Measurements from ENCODE around the gene CTDSPL.
A peak's percentile ranks its signal among the peaks of the same experiment; 100 is the strongest.

Gene CTDSPL

DNA sequence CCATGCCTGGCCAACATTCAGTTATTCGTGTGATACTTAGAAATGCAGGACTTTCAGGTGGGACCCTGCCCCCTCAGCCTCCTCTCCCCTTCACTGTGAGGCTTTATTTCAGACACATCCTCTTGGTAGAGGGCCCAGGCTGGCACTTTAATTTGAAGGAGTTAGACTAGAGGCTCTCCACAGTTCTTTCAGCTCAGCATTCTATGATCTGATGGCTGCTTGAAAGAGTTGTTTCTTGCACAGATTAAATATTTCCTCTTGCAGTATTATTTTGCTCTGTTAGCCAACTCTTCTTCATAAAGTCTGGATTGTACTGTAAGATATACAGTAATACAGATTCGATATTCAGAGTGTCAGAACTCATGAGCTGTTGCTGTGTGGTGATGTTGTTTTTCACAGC, 35.1 kb downstream of the CTDSPL start:
- DNase-seq, result no peak

DNA sequence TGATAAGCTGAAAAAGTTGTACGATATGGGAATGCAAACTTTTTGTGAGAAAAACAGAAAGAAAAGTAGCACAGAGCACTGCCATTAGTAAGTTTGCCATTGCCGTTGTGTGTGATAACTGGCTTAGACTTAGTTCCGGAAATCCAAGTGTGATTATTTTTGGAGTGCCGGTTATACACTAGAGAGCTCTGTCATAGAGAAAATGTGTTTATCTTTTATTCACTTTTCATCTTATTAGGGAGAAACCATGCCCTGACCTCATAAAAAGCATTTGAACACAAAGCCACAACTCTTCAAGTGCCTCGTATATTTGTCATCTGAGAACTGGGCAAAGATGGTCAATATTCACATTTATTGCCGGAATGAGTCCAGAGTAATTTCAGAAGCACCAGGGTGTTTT, 36.1 kb downstream of the CTDSPL start:
- no peak for DNase-seq

DNA sequence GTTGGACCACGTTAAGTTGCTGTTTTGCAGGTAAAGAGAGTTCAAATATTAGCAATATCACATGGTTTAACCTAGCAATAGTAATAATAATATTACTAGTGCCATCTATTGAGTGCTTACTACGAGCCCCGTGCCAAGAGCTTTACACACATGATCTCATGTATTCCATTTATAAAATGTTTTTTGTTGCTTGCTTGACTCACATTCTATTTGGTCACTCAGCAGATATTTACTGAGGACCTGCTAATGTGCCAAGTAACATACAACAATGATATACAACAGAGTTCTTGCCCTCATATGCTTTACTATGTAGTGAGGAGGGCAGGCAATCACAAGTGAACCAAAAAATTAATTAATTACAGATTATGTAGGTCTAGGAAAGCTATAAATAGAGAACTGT, 36.7 kb downstream of the CTDSPL start:
- no peak for DNase-seq

DNA sequence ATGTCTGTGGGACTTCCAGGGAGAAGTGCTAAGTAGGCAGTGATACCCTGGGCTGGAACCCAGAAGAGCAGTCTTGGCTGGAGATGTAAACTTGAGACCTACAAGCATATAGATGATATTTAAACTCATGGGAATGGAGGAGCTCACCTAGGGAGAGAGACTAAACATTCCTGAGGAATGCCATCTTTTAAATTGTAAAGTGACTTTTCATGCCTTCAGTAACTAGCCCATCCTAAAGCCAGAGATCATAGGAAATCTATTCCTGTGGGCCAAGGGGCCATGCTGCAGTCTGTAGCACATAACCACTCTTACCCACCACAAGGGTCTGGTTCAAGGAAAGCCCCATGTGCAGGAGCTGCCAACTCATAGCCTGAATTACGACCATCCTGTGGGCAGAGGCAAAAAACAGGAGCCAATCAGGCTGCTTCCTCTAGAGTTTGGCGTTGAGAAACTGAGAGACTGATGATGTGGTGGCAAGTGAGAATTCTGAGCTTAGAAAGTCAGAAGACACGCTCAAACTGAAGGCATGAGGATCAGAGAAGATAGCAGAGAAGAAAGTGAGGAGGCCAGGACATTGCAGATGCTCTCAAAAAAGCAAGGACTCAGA, 37.5 kb downstream of the CTDSPL start:
- no peak for DNase-seq

DNA sequence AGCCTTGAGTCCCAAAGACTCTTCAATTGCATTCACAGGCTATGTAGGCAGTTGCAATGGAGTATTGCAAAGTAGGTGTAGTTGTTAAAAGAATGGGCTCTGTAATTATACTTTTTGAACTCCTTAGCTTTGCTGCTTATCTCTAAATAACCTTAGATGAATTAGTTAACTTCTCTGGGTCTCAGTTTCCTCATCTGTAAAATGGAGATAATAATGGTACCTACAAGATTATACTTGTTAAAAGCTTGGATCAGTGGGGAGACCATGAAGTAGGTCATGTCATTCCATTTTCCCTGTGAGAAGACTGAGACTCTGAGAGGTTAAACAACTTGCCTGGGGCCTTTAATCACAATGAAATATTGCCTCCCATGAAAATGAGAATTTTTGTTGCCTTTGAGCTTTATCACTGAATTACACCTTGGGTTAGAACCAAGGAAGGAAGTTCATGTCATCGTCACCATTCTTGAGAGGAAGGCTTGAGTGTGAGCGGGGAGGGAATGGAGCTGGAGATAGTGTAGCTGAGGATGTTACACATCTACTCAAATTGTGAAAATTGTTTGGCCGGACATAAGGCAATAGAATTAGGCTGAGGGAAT, 38.1 kb downstream of the CTDSPL start:
- DNase-seq, result no peak

DNA sequence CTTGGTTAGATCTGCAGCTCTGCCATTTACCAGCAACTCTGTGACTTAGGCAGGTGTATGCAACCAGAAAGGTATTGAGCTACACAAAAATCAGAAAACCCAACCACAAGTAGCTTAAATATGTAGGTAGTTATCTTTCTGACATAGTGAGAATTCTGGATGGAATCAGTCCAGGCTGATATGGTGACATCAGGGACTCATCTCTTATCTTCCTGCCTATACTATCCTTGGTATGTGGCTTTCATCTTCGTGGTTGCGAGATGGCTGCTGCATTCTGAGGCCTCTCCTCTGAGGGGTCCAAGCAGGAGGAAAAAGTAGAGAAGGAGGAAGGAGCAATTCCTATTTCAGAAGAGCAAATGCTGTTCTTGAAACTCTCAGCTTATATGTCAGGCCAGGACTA, 40.0 kb downstream of the CTDSPL start:
- no peak for DNase-seq

DNA sequence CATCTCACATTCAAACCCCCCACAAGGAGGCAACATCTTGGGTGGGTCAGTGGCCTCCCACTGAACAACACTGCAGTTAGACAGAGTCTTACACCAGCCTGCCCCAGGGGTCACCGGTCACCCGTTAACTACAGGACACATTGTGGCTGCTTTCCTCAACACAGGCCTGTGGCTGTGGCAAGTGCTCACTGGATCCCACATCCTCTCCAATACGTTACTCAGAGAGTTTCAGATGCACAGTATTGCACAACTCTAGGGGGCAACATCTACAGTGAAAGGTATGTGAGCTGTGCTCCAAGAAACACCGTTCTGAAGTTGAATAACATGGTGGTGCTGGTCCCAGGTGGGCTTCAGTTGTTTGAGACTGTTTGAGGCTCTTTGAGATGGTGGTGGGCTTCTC, 41.0 kb downstream of the CTDSPL start:
- no peak for DNase-seq

DNA sequence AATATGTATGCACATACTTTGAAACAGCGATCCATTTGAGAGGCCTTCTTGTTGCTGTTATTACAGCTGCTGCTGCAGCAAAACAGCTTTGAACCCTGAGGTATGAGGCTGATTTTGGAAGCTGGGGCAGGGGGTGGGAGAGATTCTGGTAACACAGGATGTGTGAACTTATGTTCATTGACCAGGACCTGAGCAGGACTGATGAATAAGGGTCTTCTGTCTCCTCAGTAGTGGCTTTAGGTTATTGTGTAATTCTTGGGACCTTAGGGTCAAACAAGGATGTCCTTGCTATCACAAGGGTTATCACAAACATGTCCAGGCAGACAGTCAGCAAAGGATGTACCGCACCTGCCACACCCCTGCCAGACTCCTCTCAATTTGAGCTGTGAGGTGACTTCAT, 41.6 kb downstream of the CTDSPL start:
- no peak for DNase-seq

DNA sequence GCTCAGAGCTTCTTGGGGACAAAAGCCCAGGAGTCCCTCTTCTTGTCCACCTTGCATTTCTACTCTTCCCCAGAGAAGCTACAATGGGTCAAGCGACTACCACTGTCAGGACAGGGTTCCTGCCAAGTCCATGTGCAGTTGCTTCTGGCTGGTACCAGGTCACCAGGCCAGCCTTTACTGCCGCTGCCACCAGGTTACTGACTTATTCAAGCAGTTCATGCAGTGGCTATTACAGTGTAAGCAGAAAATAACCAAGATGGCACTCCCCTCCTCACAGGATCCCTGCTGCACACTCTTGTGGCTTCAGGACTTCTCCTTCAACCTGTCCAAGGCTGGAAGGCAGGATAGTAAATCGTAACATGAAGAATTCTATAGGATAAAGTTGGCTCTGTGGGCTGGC, 42.1 kb downstream of the CTDSPL start:
- DNase-seq, result no peak

DNA sequence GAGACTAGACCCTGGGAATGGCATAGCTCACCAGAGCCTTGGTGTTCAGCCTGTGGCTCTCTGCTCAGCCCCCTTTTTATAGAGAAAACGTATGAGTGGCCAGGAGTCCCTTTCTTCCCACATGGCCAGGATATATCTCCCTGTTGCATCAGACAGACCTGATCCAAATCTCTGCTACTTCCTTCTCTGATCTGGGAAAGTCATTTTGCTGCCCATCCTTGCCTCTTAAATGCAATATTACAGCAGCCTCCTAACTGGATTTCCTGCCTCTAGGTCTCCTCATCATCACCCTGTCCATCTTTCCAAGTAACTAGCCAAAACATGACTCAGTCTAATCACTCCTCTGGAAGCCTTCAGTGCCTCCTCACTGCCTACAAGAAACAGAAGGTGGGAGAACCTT, 42.9 kb downstream of the CTDSPL start:
- DNase-seq, result no peak

DNA sequence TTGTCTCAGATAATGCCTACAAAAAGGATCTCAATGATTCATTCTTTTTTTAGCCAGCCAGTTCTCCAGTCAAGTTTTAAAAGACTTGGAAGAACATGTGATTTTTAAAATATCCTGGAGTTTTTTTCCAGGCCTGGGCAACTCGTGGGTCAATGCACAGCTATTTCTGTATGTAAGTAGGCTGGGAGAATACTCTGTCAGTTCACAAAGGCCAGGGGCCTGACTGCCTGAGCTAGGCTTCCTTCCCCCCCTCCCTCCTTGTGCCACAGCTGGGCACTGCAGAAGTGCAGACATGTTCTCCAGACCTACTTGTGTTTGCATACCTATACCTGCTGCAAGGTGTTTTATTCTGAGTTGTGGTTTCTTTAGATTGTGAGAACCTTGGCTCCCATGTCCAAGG, 43.7 kb downstream of the CTDSPL start:
- DNase-seq, result no peak

DNA sequence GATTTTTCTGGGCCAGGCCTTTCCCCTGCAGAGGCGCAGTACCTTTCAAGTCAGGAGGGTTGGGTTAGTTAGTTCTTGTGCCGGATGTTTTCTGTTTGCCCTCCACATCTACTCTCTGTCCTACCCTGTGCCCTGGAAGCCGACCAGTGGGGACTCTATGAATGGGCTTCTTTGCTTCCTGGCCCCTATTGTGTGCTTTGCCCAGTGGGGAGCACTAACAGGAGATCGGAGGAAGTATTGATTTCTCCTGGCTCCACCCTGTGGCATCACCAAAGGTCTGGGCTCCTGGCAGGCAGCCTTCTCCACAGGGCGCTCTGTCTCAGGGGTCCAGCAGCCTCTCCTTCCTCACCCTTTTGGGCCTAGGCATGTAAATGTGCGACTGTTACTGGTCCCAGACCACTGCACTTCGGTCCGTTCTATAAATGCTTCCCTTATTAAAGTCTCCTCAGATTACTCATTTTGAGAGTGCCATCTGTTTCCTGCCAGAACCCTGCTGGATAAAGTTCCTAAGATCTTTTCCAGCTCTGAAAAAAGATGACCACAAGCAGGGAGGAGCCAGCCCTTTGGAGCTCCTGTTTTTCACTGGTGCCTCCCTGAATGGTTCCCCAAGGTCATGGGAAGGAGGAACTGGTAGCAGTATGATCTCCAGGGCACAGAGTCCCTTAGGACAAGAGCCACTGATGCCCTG, 44.5 kb downstream of the CTDSPL start:
- DNase-seq, result no peak

DNA sequence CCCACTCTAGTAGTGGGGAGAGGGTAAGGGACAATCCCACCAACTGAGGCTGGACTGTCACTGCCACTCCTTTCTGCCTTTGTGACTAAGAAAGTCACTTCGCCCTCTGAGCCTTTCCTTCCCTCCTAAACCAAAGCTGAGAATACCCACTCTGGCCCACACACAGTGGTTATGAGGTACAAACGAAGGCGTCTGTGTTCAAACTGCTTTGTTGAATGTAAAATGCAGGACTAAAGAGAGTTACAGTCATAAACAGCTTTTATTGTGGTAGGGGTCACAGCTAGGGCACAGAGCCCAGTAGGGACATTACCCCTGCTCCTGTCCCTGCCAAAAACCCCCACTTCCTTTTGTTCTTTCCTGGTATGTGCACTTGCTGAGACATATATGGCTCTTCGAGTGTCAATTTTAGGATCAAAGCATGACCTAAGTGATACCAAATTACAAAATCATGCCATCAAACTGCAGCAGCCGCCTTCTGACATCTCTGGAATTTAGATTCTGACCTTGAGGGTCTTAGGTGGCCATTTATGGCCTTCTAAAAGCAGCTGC, 45.1 kb downstream of the CTDSPL start:
- no peak for DNase-seq

DNA sequence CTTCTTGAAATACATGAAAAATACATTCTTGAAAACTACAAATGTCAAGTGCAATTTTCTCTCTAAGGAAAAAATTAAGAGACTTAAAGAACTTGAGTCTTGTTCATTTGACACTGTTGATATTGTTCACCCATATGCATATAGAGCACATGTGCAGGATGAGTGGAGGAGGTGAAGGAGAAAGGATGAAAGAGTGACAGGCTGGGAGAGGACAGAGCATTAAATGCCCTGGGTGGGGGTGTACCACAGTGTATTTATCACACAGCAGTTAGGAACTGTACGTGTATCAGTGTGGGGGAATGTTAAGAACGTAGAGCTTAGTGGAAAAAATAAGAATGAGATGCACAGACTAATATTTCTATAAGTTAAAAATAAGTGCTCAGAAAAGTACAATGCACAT, 45.7 kb downstream of the CTDSPL start:
- no peak for DNase-seq

DNA sequence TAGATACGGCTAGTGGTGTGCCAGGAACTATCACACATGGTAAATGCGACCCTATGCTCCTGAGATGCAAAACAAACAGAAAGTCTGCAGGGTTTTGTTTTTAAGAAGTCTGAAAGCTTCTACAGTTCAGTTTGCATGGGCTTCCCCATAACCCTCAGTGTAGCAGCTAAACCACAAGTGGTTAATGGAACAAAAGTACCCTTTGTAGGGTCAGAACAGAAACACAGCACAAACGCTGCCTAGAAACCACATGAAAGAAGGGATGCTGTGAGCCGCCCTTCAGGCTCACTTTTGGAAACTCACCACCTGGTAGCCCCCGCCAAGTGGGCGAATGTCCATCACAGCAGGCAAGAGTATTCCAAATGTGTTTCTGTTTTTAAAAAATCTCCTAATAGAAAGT, 46.2 kb downstream of the CTDSPL start:
- peak; percentile 89 for DNase-seq

DNA sequence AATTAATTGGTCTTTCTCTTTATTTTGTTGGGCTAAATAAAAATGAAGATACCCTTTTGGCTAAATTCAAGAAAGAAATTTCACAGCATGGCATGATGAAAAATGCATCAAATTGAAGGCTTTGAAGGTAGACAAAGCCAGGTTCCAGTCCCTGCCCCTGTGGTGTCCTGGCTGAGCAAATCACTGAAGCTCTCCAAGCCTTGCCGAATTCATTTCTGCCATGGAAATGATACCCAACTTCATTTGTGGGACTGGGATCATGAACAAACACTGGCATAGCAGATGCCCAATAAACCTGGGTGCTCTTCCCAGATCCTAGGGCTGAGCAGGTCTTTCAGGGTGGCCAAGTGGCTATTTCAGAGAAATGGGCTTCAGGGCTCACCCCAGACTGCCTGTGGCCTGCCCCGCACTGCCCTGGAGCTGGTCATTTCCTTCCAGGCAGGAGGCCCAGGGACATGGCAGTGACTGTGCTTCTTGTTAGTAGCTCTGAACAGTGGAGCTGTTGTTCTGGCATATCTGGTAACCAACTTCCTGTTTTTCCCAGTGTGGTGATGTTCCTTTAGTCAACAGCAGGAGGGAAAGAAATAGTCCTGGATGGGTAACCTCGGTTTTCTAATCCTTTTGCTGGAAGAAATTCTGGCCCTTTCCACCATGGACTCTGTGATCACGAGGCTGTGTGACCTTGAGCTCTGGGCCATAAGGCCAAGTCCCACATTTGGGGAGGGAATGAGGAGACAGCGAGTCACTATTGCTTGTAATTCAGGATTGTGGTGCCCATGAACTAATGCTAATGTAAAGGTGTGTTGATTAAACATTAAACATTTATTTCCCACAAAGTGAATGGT, 47.6 kb downstream of the CTDSPL start:
- DNase-seq, result peak; percentile 89

DNA sequence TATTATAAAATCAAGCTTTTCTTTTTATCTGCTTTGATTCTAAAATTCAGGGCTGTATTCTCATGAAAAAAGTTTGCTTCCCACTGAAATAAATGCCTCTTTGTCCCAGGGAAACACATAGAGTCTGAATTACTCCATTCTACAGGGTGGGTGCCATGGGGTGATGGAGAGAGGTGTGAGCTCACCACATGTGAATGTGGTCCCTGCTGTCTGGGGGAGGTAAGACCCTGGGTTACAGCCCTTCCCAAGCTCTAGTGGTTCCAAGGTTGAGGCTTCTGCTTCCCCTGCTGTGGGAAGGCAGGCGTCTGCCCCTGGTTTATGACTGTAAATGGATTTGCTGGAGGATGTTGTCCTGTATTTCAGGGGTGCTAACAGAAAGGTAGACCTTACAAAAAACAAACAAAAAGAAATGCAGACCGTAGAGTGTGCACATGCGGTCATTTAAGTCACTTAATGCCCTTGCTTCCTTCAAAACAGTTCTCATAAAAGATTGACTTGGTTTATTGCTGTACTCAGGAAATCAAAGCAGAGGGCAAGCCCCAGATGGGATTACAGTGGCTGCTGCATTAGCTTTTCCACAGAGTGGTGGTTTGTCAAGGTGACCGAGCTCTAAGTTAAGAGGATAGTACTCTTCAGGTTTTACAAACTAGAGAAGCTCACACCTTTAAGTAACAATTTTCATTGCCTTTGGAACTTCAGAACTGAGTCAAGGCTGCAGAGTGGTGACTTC, 49.2 kb downstream of the CTDSPL start:
- peak; percentile 90 for DNase-seq

DNA sequence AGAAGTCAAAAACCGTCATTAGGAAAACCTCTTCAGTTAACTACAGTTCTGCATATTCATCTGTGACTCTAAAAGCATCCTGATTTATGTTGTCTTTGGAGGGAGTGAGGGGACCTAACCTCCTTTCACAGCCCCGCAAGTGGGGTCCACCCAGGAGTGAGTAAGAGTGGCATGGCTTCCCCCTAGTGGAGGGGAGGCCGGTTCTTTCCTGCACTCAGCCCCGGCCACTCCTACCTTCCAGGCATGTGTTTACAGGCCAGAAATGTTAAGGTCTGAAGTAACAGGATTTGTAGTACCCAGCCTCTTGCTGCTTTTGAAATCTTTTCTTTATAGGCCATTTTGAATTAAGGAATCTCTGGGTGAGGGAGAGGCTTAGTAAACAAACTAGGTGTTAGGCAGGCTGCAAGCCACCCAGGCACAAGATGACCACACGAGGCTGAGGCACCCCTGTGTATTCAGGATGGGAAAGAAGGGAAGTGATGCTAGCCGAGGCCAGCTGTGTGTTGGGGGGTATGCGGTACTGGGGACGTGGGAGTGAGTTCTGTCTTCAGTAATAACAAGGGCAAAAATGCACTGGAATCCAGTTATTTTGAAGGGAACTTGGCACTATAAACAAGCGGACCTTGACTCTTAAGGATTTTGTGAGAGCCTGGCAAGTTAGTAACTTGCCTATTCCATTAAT, 50.5 kb downstream of the CTDSPL start:
- DNase-seq, result no peak

DNA sequence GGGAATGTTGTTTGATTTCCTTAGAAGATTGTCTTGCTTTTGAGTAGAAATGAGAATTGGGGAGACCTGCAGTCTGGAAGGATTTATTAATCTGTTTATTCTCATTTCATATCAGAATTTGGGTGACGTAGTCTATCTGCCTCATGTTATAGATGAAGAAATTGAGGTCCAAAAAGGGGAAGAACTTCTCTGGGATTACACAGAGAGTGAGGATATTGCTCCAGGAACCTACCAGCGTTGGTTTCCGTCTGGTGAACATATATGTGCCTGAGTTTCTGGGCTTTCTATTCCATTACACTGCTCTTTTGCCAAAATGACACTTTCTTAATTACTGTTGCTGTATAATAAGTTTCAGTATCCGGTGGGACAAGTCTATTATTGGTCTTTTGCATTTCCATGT, 51.8 kb downstream of the CTDSPL start:
- DNase-seq, result no peak

DNA sequence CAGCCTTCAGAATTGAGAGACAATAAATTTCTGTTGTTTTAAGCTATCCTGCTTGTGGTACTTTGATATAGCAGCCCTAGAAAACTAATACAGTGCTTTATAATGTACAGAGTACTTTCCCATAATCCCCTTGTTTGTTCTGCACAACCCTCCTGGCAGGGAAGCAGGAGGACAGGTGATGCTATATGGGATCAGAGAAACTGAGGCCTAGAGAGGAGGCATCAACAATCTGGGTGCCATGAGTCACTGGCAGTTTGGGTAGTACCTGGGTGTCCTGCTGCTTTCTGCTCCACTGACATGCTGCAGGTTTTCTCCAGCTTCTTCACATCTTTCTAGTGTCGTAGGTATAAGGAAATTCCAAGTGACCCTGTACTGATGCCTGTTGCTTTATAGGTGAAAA, 55.0 kb downstream of the CTDSPL start:
- DNase-seq, result no peak

DNA sequence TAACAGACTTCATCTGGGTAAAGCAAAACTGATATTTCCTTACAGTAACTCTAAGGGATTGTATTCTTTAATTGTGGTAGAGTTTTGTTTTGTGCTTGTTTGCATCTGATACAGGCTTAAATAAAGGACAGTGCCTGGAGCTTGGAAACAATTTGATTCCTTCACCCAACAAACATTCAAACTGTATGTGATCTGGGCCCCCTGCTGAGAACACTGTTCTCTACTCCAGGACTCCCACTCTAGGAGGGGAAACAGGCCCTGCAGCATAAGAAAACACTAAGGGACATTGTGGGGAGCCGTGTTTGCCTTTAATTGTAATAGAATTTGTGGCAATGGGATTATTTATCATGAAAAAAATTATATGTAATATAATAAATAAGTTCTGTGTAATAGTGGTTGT, 56.9 kb downstream of the CTDSPL start:
- no peak for DNase-seq

DNA sequence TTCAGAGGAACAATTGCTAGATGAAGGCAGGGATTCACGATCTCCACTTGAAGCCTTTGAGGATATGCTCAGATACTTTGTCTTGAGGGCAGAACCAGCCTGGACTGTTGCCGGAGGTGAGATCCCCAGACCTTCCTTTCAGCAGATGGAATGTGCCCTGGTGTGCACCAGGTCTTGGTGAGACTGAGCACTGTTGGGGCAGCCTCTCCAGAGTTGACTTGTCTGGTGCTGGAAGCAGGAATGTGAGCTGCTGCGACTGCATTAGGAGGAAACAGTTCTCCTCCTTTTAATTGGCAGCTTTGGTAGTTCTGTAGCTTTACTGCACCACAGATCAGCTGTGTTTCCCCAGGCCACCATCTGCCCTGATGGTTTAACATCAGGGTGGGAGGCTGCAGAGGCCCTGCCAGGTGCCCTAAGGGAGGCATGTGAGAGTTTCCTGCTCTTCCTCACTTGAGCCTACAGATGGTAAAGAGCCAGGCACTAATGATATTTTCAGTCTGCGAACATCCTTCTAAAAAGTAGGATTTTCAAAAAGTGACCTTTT, 58.5 kb downstream of the CTDSPL start:
- DNase-seq, result peak; percentile 97
